NCI-H2196 (cell line): Measurements from ENCODE around the gene NKX2-2.
A peak's percentile ranks its signal among the peaks of the same experiment; 100 is the strongest.

Source experiments
- DNase-seq: peaks from one replicate; lab custom pipeline; 2025; ENCODE audit not compliant: unreplicated experiment; lab: John Stamatoyannopoulos, UW

Gene NKX2-2

GRCh38 chr20:21513881-21514540 is at the start of gene NKX2-2:
Gene NKX2-2, minus strand, starts transcription at chr20:21514064. Its CDS starts 395 bp downstream, at chr20:21513669.
- peak; percentile 77 for DNase-seq

DNA sequence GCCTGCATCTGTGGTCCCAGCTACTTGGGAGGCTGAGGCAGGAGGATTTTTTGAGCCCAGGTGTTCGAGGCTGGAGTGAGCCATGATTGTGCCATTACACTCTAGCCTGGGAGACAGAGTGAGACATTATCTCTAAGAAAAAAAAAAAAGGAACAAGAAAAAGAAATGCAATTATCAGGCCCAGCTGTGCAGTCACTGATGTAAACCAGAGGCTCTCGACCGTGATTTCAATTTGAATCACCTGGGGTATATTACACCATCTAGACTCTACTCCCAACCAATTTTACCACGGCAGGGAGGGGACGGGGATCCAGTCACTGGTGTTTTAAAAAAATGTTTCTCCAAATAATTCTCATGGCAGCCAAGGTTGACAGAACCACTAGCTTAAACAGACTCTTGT is 48.8 kb upstream of the NKX2-2 start:
- no peak for DNase-seq

GRCh38 chr20:21559305-21559704 is 45.4 kb upstream of the NKX2-2 start:
- no peak for DNase-seq

GRCh38 chr20:21557241-21558020 is 43.6 kb upstream of the NKX2-2 start:
- DNase-seq = no peak

GRCh38 chr20:21556398-21556797 is 42.5 kb upstream of the NKX2-2 start:
- no peak for DNase-seq

DNA sequence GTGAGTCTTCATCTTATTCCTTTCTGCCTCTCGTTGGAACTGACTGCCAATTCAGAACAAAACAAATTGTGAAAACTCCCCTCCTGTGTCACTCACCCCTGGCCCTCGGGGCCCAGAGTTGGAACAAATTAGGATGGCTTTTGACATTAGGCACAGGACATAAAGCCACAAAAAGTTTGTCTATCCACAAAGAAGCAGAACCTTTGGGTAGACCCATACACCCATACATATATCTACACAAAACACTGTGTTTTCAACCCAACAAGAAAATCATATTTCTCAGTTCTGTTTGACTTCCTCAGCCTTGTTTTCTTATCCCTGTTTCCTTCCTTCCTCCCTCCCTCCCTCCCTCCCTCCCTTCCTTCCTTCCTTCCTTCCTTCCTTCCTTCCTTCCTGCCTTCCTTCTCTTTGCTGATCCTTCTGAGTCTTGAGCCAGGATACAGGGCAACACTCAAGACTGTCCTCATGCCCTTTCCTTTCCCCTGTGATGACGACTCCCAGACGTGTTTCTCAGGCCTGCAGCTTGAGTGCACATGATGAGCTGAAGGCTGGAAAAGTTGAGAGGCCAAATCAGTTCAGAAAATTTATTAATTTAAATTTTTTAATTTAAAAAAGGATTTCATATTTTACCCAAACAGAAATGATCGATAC is 41.7 kb upstream of the NKX2-2 start:
- DNase-seq = no peak

- no peak for DNase-seq
Observed at GRCh38 chr20:21554985-21555384, 41.1 kb upstream of the NKX2-2 start.

DNA sequence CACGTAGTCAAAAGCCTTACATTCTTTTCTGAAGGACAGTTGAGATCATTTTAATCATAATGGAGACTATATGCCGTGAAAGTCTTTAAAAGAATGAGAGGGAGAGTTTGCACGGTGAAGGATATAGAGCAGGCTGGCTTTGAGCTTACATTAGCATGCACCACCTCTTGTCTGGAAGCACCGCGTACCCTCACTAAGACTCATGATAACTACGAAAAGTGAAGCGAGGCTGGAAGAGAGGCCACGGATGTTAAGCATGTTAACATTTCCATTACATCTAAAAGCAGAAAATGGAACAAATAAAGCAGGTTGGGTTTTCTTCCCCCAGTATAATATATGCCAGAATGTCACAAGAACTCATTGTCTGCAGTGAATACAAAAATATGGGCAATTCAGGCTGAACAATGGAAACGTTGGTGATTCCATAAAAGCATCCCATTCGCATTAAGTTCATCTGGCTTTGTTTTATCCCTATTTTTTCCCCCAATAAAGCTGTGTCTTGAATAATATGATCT is 40.6 kb upstream of the NKX2-2 start:
- no peak for DNase-seq

- no peak for DNase-seq
Observed at GRCh38 chr20:21550587-21550986, 36.7 kb upstream of the NKX2-2 start.

GRCh38 chr20:21548390-21549035 is 34.6 kb upstream of the NKX2-2 start:
- no peak for DNase-seq

- DNase-seq = no peak
Observed at GRCh38 chr20:21546355-21546754, 32.5 kb upstream of the NKX2-2 start.

DNA sequence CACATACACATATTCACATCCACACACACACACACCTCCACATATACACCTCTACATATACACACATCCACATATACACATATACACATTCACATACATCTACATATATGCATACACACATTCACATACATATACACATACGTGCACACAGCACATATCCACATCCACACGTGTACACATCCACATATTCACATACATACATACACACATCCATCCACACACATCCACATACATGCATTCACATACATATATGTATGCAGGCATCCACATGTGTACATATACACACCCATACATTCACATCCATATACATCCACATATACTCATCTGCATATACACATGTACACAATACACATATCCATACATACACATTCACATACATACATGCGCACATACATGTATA is 25.6 kb upstream of the NKX2-2 start:
- DNase-seq = no peak

- DNase-seq = no peak
Observed at GRCh38 chr20:21534886-21535285, 21.0 kb upstream of the NKX2-2 start.

DNA sequence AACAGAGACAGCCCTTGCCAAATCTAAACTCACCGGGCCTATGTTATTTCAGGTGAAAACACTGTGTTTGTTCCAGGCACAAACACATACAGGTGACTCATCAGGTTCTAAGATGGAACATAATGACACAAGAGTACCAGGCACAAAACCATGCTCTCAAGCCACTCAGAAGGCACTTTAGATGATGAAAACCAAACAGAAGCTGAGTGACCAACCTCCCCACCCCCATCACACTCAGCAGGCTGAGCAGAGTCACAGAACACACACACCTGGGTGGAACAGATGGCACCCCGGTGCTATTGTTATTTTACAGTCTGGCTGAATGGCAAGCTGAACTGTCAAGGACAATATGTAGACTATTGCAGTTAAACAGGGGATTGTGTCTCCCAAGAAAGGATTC is 20.6 kb upstream of the NKX2-2 start:
- DNase-seq = peak; percentile 68

DNA sequence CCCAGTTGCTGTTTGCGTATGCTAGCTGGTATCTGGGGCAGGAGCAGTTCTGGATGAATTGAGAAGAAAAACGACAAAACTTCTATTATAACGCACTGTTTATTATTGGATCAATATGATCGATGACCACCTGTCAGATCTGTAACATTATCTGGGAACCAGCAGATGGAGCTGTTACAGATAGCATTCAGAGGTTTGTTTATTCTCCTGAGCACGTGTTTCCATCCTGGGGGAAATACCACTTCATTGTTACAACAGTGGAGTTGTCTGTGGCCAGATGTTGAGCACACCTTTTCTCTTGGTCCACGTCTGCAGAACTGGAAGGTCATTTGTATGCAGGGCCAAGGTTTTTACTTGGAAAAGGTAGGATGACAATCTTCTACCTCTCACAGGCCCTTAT is 16.0 kb upstream of the NKX2-2 start:
- no peak for DNase-seq

- DNase-seq = no peak
Observed at GRCh38 chr20:21528870-21529269, 15.0 kb upstream of the NKX2-2 start.

DNA sequence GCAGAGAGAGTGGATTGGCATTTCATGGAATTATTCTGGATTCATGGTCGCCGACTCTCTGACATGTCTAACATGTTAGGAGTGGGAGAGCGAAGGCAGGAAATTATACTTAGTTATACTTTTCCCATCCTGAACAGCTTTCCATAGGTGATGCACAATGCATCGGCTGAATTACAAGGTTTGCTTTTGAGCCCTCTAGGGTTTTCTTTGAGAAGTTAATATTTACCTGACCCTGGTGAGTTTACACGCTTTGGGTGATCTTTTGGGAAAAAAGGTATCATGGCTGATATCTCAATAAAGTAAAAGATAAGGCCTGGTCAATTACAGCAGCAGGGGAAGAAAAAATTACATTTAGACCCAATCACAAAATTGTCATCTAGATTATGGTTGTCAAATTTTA is 14.0 kb upstream of the NKX2-2 start:
- no peak for DNase-seq

DNA sequence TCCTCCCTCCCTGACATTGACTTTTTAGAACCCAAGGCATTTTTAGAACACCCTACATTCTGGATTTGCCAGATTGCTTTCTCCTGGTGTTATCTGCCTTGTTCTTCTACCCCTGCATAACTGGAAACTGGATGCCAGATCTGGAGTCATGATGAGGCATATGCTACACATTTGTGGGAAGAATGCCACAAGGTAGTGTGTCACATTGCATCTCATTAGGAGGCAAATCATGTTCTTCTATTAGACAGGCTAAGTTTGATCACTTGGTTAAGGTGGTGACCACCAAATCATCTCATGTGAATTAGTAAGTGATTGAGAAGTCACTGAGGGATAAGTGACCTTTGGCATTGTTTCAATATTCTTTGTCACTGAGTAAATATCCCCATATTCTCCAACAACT is 12.9 kb upstream of the NKX2-2 start:
- DNase-seq = no peak

DNA sequence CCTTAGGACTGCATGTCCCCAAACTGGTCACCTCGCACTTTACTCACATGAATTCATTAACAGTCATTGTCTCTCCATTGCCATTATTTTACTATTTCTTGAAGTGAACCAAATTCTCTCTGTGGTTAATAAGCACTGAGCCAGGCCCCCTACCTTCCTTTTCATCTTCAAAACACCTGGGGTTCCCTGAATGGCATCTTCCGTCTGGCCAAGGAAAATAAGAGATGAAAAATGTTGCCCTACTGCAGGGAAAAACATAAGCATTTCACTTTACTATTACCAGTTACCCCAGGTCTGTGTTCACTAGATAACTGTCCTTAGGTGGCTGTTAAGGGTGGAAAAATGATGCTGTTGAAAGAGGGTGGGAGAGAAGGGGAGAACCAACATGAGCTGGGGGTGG is 10.0 kb upstream of the NKX2-2 start:
- no peak for DNase-seq

GRCh38 chr20:21523281-21523868 is 9.5 kb upstream of the NKX2-2 start:
- no peak for DNase-seq
